ENCODE data around the gene CGREF1.

Gene CGREF1

GRCh38 chr2:27148801-27149439, 30.0 kb upstream of the CGREF1 start, which contains the start of gene TCF23:
TCF23 (plus strand) TSS chr2:27149004; CDS start chr2:27149134, 130 bp downstream.
- Histone ChIP-seq H3K36me3 (ENCODE audit: control insufficient read depth, low read length) (no peaks in the 10 kb centered on the region), H3K27me3 (ENCODE audit: control insufficient read depth, low read length) (peaks cover 4% of the 10 kb centered on the region; the same call in 1 of the 2 replicates), H3K4me3 (ENCODE audit: low read length) (no peak within 1 kb of the TSS), H3K4me2 (ENCODE audit: low read length) (no peak within 1 kb of the TSS), H4K20me1 (ENCODE audit: control insufficient read depth, insufficient read depth, low read depth, low read length) (no peaks in the 10 kb centered on the region), H3K27ac (ENCODE audit: low read depth, low read length) (no peak within 1 kb of the TSS), H3K9me3 (ENCODE audit: control insufficient read depth, insufficient read depth, low read length) (no peaks in the 10 kb centered on the region), H3K79me2 (ENCODE audit: control insufficient read depth, low read length) (no peaks in the 10 kb centered on the region), H3F3A (ENCODE audit: control insufficient read depth, insufficient read depth) (no peaks in the 10 kb centered on the region), H3K9me2 (replicated peaks; ENCODE audit: control insufficient read depth, low read length) (no peaks in the 10 kb centered on the region), H3K4me1 (ENCODE audit: control insufficient read depth, low read length) (no peaks in the 10 kb centered on the region)
- TF ChIP-seq EZH2phosphoT487 (IDR thresholded peaks at IDR 0.05; ENCODE audit: borderline replicate concordance, low read length): no peak
- TF ChIP-seq CTCF (IDR thresholded peaks at IDR 0.05; ENCODE audit: low read depth, low read length, poor library complexity, severe bottlenecking): no peak

GRCh38 chr2:27147935-27148334, 29.0 kb upstream of the CGREF1 start:
- no peaks in the 10 kb centered on the region for H3K9me3 ChIP-seq (ENCODE audit: control insufficient read depth, insufficient read depth, low read length)
- no peaks in the 10 kb centered on the region for H3K4me1 ChIP-seq (ENCODE audit: control insufficient read depth, low read length)
- H3K27ac ChIP-seq (ENCODE audit: low read depth, low read length): no peak overlapping the region
- H3K4me3 ChIP-seq (ENCODE audit: low read length): no peak overlapping the region
- H3F3A ChIP-seq (ENCODE audit: control insufficient read depth, insufficient read depth): no peaks in the 10 kb centered on the region
- no peaks in the 10 kb centered on the region for H3K79me2 ChIP-seq (ENCODE audit: control insufficient read depth, low read length)
- no peaks in the 10 kb centered on the region for H3K9me2 ChIP-seq (replicated peaks; ENCODE audit: control insufficient read depth, low read length)
- no peak overlapping the region for H3K4me2 ChIP-seq (ENCODE audit: low read length)
- H3K36me3 ChIP-seq (ENCODE audit: control insufficient read depth, low read length): no peaks in the 10 kb centered on the region
- TF ChIP-seq CTCF (IDR thresholded peaks at IDR 0.05; ENCODE audit: low read depth, low read length, poor library complexity, severe bottlenecking): no peak
- no peak for TF ChIP-seq EZH2phosphoT487 (IDR thresholded peaks at IDR 0.05; ENCODE audit: borderline replicate concordance, low read length)
- H4K20me1 ChIP-seq (ENCODE audit: control insufficient read depth, insufficient read depth, low read depth, low read length): no peaks in the 10 kb centered on the region
- peaks cover 11% of the 10 kb centered on the region for H3K27me3 ChIP-seq (ENCODE audit: control insufficient read depth, low read length)

- no peaks in the 10 kb centered on the region for H3F3A ChIP-seq (ENCODE audit: control insufficient read depth, insufficient read depth)
- no peaks in the 10 kb centered on the region for H3K4me1 ChIP-seq (ENCODE audit: control insufficient read depth, low read length)
- H3K4me3 ChIP-seq (ENCODE audit: low read length): no peak overlapping the region
- H3K9me3 ChIP-seq (ENCODE audit: control insufficient read depth, insufficient read depth, low read length): no peaks in the 10 kb centered on the region
- H3K4me2 ChIP-seq (ENCODE audit: low read length): no peak overlapping the region
- TF ChIP-seq EZH2phosphoT487 (IDR thresholded peaks at IDR 0.05; ENCODE audit: borderline replicate concordance, low read length) (no peak), CTCF (IDR thresholded peaks at IDR 0.05; ENCODE audit: low read depth, low read length, poor library complexity, severe bottlenecking) (no peak)
- no peaks in the 10 kb centered on the region for H4K20me1 ChIP-seq (ENCODE audit: control insufficient read depth, insufficient read depth, low read depth, low read length)
- no peaks in the 10 kb centered on the region for H3K36me3 ChIP-seq (ENCODE audit: control insufficient read depth, low read length)
- no peak overlapping the region for H3K27ac ChIP-seq (ENCODE audit: low read depth, low read length)
- H3K9me2 ChIP-seq (replicated peaks; ENCODE audit: control insufficient read depth, low read length): no peaks in the 10 kb centered on the region
- peaks cover 12% of the 10 kb centered on the region for H3K27me3 ChIP-seq (ENCODE audit: control insufficient read depth, low read length)
- H3K79me2 ChIP-seq (ENCODE audit: control insufficient read depth, low read length): no peaks in the 10 kb centered on the region
Observed at GRCh38 chr2:27145682-27146081, 26.8 kb upstream of the CGREF1 start.
